ENCODE data around the gene ALS2CL.

Gene ALS2CL

DNA sequence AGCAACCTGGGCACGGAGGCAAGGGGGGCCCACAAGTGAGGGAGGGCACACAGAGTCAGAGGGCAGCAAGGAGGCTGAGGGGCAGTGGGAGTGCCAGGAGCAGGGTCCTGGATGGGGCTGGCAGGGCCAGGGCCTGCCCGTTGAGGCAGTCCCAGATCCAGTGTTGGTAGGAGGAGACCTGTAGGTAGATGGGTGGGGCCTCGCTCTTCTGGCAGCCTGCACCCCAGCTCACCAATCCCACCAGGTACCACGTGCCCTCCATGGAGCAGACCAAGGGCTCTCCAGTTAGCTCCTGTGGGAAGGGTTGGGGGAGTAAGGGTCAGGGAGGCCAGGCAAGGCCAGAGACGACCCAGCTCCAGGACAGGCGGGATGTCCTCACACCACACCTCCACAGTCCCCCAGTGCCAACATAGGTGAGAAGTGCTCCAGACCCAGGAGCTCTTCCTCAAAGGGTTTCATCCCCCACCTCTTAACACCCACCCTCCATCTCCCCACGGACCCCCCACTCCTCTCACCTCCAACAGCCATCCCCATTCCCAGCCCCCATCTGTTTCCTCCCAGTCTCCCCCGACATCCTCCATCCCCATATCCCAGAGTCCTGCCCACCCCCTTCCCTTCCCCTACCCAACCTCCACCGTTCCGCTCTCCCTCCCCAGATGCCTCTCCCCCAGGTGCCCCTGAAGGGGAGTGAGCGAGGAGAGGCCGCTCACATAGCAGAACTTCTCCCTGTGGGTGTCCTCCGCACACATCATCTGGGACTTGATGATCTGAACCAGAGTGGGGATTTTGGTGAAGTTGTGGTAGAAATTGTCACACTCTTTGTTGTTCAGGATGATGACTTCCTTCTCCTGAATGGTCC is 18.9 kb upstream of the ALS2CL start:
- peaks cover 6 to 21% of the 10 kb centered on the region in 2 donors for H3K27me3 Mint-ChIP-seq
- H3K36me3 Mint-ChIP-seq (ENCODE audit: insufficient read depth), result peaks cover 2% of the 10 kb centered on the region
- H3K4me1 Mint-ChIP-seq (ENCODE audit: low read depth in 2 of 2), result no peaks in the 10 kb centered on the region
- no peak overlapping the region for H3K4me3 Mint-ChIP-seq
- no peak for DNase-seq
- ATAC-seq (replicated peaks), result no peak
- no peaks in the 10 kb centered on the region for H3K9me3 Mint-ChIP-seq
- H3K27ac Mint-ChIP-seq, result no peak overlapping the region

DNA sequence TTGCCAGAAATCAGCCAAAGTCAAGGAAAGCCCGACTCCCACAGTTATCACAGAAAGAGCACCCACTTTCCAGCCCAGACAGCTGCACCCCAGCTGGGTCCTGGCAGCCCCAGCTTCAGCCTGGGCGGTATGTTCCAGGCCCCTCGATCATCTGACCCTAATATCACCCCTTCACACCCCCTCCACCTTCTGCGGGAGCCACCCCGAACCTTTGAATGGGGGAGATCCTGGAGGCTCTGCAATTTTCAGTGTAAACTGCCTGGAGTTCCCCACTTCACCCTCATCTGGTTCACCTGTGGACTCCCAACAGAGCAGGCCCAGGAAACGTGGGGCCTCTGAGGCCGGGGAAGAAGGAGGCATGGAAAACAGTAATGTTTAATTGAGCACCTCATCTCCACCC is 18.3 kb upstream of the ALS2CL start:
- DNase-seq, result no peak
- H3K36me3 Mint-ChIP-seq (ENCODE audit: insufficient read depth), result peaks cover 2% of the 10 kb centered on the region
- peaks cover 6 to 17% of the 10 kb centered on the region in 2 donors for H3K27me3 Mint-ChIP-seq
- H3K4me3 Mint-ChIP-seq, result no peak overlapping the region
- no peak for ATAC-seq (replicated peaks)
- H3K9me3 Mint-ChIP-seq, result no peaks in the 10 kb centered on the region
- H3K27ac Mint-ChIP-seq, result no peak overlapping the region
- no peaks in the 10 kb centered on the region for H3K4me1 Mint-ChIP-seq (ENCODE audit: low read depth in 2 of 2)

DNA sequence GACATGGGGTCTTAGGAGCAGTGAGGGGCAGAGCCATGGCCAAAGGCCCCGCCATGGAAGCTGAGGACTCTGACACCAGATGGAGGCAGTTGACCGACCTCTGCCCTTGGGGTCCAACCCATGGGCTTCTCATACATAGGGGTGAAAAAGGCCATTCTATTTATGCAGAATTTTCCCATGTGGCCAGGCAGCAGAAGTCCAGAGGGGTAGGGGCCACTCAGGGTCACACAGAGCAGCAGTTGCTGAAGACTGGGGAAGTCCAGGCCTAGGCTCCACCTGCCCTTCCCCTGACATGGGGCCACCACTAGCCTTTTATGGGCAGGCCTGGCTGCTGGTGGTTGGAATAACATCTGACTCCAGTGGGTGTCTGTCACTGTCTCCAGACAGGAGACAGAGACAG is 17.8 kb upstream of the ALS2CL start:
- peaks cover 2% of the 10 kb centered on the region for H3K36me3 Mint-ChIP-seq (ENCODE audit: insufficient read depth)
- H3K4me1 Mint-ChIP-seq (ENCODE audit: low read depth in 2 of 2), result no peaks in the 10 kb centered on the region
- peaks cover 6 to 15% of the 10 kb centered on the region in 2 donors for H3K27me3 Mint-ChIP-seq
- no peak for DNase-seq
- no peak overlapping the region for H3K4me3 Mint-ChIP-seq
- no peaks in the 10 kb centered on the region for H3K9me3 Mint-ChIP-seq
- ATAC-seq (replicated peaks), result no peak
- H3K27ac Mint-ChIP-seq, result no peak overlapping the region

DNA sequence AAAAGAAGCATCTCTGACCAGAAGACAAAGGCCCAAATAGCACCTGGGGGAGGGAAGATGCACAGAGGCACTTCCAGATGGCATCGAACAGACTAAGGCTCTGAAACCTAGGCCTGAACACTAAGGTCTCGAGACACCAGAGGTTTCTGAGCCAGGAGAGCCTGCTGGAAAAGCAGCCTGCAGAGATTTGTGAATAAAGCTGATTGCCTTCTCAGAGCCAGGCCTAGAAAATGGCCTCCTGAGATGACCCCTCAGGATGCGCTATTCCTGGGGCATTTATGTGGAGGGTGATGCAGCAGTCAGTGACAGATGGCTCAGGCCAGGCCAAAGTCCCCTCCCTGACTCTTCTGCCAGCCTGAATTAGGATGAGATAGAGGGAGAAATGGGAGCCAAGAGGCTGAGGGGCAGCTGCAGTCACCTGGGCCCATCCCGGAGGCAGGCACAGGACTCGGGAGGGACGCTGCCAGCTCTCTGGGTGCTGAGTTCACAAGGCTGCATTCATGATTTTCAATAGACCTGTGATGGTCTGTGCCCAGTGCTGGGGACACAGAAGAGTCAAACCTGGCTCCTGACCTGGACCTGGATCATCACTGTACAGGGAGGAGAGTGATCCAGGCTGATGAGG is 17.3 kb upstream of the ALS2CL start:
- Mint-ChIP-seq H3K4me1 (ENCODE audit: low read depth in 2 of 2) (no peaks in the 10 kb centered on the region), H3K27ac (no peak overlapping the region), H3K4me3 (no peak overlapping the region), H3K36me3 (ENCODE audit: insufficient read depth) (peaks cover 2% of the 10 kb centered on the region), H3K9me3 (no peaks in the 10 kb centered on the region), H3K27me3 (peaks cover 2 to 15% of the 10 kb centered on the region in 2 donors)
- DNase-seq (no peak), ATAC-seq (replicated peaks) (no peak)

DNA sequence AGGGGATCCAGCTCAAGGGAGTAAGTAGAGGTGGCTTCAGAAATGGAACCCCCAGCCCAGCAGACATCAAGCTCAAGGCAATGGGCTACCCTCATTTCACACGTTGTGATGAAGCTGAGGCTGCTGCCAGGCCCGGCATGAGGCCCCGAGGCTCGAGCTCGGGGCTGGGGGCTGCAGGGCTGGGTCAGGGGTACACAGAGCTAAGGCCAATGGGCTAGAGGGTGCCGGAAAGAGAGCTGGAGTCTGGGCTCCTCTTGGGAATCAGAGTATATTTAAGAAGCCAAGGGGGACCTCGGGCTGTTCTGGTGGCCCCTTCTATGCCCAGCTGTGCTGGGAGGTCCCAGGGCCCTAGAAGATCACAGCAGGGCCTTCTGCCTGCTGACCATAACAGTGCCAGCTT is 16.8 kb upstream of the ALS2CL start:
- Mint-ChIP-seq H3K27me3 (peaks cover 0 to 12% of the 10 kb centered on the region in 2 donors), H3K36me3 (ENCODE audit: insufficient read depth) (peaks cover 2% of the 10 kb centered on the region), H3K4me3 (no peak overlapping the region), H3K27ac (no peak overlapping the region), H3K4me1 (ENCODE audit: low read depth in 2 of 2) (peaks cover 0 to 2% of the 10 kb centered on the region in 2 donors), H3K9me3 (no peaks in the 10 kb centered on the region)
- no peak for DNase-seq
- no peak for ATAC-seq (replicated peaks)

DNA sequence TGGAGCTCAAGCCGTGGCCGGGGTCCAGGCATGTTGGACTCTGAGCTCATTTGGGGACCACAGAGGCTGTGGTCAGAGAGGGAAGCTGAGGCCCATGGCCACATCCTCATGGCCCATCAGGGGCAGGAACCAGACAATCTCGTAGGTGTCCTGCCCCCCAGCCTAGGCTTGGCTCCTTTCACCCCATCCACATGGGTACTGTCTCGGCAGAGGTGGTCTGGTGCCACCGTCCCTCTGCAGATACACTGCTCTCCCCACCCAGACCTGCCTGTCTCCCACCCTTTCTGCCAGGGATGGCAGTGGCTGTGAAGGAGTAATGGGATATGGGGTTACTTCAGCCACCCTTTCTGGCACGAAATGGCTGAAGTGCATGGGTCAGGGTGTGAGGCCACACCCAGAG is 16.2 kb upstream of the ALS2CL start:
- Mint-ChIP-seq H3K4me1 (ENCODE audit: low read depth in 2 of 2) (peaks cover 0 to 2% of the 10 kb centered on the region in 2 donors), H3K4me3 (no peak overlapping the region), H3K27ac (no peak overlapping the region), H3K9me3 (no peaks in the 10 kb centered on the region), H3K36me3 (ENCODE audit: insufficient read depth) (peaks cover 2% of the 10 kb centered on the region), H3K27me3 (peaks cover 0 to 8% of the 10 kb centered on the region in 2 donors)
- ATAC-seq (replicated peaks), result no peak
- no peak for DNase-seq

DNA sequence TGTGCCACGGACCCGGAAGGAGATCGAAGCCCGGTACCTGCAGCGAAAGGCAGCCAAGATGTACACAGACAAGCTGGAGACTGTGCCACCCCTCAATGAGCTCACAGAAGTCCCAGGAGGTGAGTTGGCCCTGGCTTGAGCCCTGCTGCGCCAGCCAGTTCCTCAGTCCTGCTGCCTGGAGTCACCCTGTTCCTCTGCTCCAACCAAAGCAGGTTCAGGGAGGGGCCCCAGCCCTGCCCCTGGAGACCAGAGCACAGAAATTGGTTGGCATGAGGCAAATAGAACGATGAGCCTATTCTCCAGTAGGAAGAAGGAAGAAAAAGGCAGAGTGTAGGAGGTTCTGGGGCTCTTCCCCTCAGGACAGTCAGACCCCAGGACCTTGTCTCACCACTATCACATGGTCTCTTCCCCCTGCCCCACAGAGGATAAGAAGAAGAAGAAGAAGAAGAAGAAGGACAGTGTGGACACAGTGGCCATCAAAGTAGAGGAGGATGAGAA is 15.7 kb upstream of the ALS2CL start:
- DNase-seq (no peak), ATAC-seq (replicated peaks) (no peak)
- no peaks in the 10 kb centered on the region for H3K9me3 Mint-ChIP-seq
- H3K27ac Mint-ChIP-seq, result no peak overlapping the region
- peaks cover 0 to 8% of the 10 kb centered on the region in 2 donors for H3K27me3 Mint-ChIP-seq
- H3K4me1 Mint-ChIP-seq (ENCODE audit: low read depth in 2 of 2), result peaks cover 0 to 2% of the 10 kb centered on the region in 2 donors
- H3K4me3 Mint-ChIP-seq, result no peak overlapping the region
- peaks cover 2% of the 10 kb centered on the region for H3K36me3 Mint-ChIP-seq (ENCODE audit: insufficient read depth)

DNA sequence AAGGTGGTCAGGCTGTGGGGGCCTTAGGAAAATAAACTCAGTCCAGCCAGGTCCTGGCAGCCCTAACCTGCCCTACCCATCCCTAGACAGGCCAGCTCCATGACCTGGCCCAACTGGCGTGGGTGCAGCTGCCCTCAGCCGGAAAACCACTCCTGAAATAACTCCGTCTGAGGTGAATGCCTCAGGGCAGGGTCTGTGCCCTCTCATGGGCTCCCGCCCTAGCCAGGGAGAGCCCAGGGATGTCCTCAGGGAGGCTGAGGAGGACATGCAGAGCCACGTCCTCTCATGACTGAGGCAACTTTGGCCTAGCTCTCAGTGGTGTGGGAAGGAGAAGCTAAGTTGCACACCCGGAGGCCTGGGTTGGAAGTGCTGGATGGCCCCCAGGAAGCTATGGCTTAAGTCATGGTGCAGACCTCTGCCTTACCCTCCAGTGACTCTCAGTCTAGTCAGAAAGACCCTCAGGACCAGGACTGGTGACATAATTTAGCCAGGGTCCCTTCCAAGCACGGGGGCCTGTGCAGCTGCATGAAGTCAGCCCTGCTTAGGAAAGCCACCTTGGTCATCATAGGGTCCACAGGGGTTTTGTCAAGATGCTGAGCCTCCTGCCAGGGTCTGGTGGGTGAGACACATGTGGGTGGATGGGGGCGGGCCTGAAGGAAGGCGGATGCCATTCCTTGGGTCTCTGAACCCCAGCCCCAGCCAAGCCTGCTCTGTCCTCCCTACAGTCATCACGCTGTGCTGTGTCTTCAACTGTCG is 15.1 kb upstream of the ALS2CL start:
- DNase-seq, result no peak
- peak overlapping the region in 1 of 2 donors; percentile 44 for H3K27ac Mint-ChIP-seq
- H3K9me3 Mint-ChIP-seq, result no peaks in the 10 kb centered on the region
- no peak for ATAC-seq (replicated peaks)
- H3K4me1 Mint-ChIP-seq (ENCODE audit: low read depth in 2 of 2), result peaks cover 0 to 2% of the 10 kb centered on the region in 2 donors
- H3K36me3 Mint-ChIP-seq (ENCODE audit: insufficient read depth), result peaks cover 2% of the 10 kb centered on the region
- no peak overlapping the region for H3K4me3 Mint-ChIP-seq
- peaks cover 0 to 8% of the 10 kb centered on the region in 2 donors for H3K27me3 Mint-ChIP-seq

DNA sequence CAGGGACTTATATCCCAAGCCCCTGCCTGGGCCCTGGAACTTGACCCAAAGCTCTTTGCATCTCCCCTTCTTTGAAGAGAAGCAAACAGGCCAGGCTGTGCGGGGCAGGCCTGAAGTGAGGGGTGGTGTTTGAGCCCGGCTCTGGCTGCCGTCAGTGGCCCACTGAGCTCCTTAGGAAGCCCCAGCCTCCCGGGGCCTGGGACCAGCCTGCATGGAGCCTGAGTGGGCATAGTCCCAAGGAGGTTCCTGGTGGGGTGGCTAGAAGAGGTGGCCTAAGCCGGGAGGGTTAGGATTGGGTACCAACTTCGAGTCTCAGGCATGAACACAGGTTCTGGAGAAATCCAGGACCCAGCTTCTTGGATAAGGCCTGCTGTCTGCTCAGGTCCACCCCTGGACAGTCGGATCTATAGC is 14.1 kb upstream of the ALS2CL start:
- DNase-seq (no peak), ATAC-seq (replicated peaks) (no peak)
- peaks cover 0 to 2% of the 10 kb centered on the region in 2 donors for H3K4me1 Mint-ChIP-seq (ENCODE audit: low read depth in 2 of 2)
- no peak overlapping the region for H3K27ac Mint-ChIP-seq
- peaks cover 2 to 12% of the 10 kb centered on the region in 2 donors for H3K27me3 Mint-ChIP-seq
- no peaks in the 10 kb centered on the region for H3K9me3 Mint-ChIP-seq
- peaks cover 2% of the 10 kb centered on the region for H3K36me3 Mint-ChIP-seq (ENCODE audit: insufficient read depth)
- no peak overlapping the region for H3K4me3 Mint-ChIP-seq

DNA sequence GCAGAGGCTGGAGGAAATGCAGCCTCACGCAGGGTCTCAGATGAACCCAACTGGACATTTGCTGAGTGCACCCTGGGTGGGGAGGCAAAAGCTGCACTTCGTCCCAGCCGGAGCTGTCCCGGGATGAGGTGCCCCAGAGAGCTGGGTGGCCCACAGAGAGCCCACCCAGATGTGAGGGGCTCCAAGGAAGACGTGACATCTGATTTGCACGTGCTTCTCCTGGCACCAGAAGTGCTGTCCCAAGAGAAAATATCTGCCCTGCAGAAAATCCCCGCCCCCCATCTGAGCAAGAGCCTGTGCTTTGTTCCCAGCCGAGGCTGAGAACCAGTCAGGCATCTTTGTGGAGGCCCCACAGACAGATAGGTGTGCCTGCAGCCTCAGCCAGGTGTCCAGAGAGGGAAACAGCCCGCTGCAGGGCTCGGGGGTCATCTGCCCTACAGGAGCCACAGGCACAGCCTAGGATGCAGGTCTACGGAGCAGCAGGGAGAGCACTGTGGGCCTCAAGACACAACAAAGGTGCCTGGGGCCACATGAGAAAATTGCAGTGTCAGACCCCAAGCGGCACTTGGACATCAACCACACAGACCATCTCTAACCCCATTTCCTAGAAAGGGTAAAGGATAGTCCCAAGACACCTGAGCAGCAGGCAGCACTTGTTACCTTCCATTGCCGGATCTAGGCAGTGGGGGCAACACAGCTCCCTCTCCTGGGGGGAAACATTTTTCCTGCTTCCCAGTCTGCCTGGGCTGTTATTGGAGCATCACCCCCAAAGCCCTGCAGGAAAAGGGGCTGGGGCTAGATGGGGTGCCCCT is 13.5 kb upstream of the ALS2CL start:
- H3K27ac Mint-ChIP-seq, result no peak overlapping the region
- peaks cover 8 to 18% of the 10 kb centered on the region in 2 donors for H3K27me3 Mint-ChIP-seq
- peaks cover 2% of the 10 kb centered on the region for H3K36me3 Mint-ChIP-seq (ENCODE audit: insufficient read depth)
- peaks cover 0 to 2% of the 10 kb centered on the region in 2 donors for H3K4me1 Mint-ChIP-seq (ENCODE audit: low read depth in 2 of 2)
- no peak overlapping the region for H3K4me3 Mint-ChIP-seq
- DNase-seq (no peak), ATAC-seq (replicated peaks) (no peak)
- H3K9me3 Mint-ChIP-seq, result no peaks in the 10 kb centered on the region

DNA sequence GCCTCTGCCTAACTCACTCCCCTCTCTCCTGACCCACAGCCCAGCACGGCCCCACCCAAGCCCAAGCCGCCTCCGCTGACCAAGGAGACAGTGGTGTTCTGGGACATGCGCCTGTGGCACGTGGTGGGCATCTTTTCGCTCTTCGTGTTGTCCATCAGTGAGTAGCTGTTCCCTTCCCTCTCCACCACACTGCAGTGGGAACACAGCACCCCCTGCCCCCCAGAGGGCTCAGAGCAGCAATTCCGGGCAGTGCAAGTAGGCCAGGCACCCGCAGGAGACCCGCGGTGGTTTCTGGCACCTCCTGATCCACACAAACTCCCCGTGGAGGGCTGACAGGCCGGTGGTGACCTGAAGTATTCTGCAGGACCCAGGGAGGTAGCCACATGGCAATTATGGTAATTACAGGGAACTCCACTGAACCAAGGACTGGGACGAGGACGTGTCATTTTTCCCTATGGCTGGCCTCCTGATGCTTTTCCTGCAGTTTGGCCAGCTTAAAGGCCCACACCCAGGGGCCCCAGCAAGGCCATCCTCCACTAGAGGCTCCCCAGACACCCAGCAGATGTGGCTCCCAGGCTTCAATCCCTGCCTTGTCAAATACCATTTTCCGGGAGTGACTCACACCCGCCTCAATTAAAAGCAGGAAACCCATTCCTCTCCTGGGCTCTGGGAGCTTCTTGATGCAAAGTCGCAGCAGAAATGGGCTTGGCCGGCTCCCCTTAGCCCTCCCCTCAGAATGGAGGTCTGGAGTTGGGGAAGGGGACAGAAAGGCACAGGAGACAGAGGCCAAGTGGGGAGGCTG is 12.5 kb upstream of the ALS2CL start:
- Mint-ChIP-seq H3K36me3 (ENCODE audit: insufficient read depth) (peaks cover 2% of the 10 kb centered on the region), H3K9me3 (no peaks in the 10 kb centered on the region), H3K4me1 (ENCODE audit: low read depth in 2 of 2) (peaks cover 0 to 2% of the 10 kb centered on the region in 2 donors), H3K4me3 (no peak overlapping the region), H3K27me3 (peaks cover 13 to 24% of the 10 kb centered on the region in 2 donors), H3K27ac (no peak overlapping the region)
- DNase-seq (no peak), ATAC-seq (replicated peaks) (no peak)

DNA sequence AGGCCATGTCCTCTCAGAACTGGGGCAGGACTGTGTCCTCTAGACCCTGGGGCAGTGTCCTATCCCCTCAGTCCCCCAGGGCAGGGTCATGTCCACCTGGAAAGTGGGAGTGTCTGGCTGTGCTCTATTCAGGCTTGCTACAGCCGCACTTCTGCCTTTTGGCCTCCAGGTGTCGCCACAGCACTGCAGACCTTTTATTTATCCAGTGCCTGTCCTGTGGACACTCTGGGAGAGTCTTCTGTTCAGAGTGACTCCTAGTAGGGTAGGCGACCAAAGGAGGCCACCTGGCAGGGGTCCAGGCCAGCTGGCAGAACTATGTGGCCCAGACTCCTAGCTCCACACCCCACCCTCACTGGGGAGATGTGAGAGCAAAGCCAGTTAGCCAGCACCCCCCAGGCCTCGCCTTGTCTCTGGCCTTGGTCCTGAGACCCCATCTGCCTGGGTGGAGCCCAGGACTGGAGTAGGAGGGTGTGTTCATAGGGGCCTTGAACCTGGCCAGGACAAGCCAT is 11.6 kb upstream of the ALS2CL start:
- Mint-ChIP-seq H3K27ac (no peak overlapping the region), H3K9me3 (no peaks in the 10 kb centered on the region), H3K36me3 (ENCODE audit: insufficient read depth) (no peaks in the 10 kb centered on the region), H3K27me3 (peaks cover 13 to 24% of the 10 kb centered on the region in 2 donors), H3K4me1 (ENCODE audit: low read depth in 2 of 2) (peaks cover 0 to 2% of the 10 kb centered on the region in 2 donors), H3K4me3 (no peak overlapping the region)
- DNase-seq (peak; percentile 60 to 70 (median 66)), ATAC-seq (replicated peaks) (peak; percentile 87)

Measured in effector memory CD8-positive, alpha-beta T cell (primary cell).